ENCODE data around the gene KMT5B.

The KMT5B gene

GRCh38 chr11:68212421-68213134 is 518 bp downstream of the KMT5B start:
- H3K4me3 ChIP-seq (ENCODE audit: low read depth, low read length), result peak overlapping the region; percentile 82
- DNase-seq (ENCODE audit: low read depth, low spot score), result peak; percentile 66
- peak; percentile 20 for TF ChIP-seq CTCF (IDR thresholded peaks at IDR 0.05; ENCODE audit: low read depth, low read length)
- in situ Hi-C loops (cut with HindIII; ENCODE audit: low sequenced_read_pairs), result no loop called here

GRCh38 chr11:68211546-68211945 is 1.6 kb downstream of the KMT5B start:
- in situ Hi-C loops (cut with HindIII; ENCODE audit: low sequenced_read_pairs), result no loop called here
- H3K4me3 ChIP-seq (ENCODE audit: low read depth, low read length), result peak overlapping the region; percentile 82
- no peak for DNase-seq (ENCODE audit: low read depth, low spot score)
- TF ChIP-seq CTCF (IDR thresholded peaks at IDR 0.05; ENCODE audit: low read depth, low read length), result no peak

- peak; percentile 73 for DNase-seq (ENCODE audit: low read depth, low spot score)
- in situ Hi-C loops (cut with HindIII; ENCODE audit: low sequenced_read_pairs), result no loop called here
- no peak overlapping the region for H3K4me3 ChIP-seq (ENCODE audit: low read depth, low read length)
- peak; percentile 84 for TF ChIP-seq CTCF (IDR thresholded peaks at IDR 0.05; ENCODE audit: low read depth, low read length)
Measured at GRCh38 chr11:68206211-68206610, 6.9 kb downstream of the KMT5B start.

GRCh38 chr11:68204402-68204801 is 8.7 kb downstream of the KMT5B start:
- in situ Hi-C loops (cut with HindIII; ENCODE audit: low sequenced_read_pairs), result no loop called here
- no peak overlapping the region for H3K4me3 ChIP-seq (ENCODE audit: low read depth, low read length)
- no peak for DNase-seq (ENCODE audit: low read depth, low spot score)
- no peak for TF ChIP-seq CTCF (IDR thresholded peaks at IDR 0.05; ENCODE audit: low read depth, low read length)

GRCh38 chr11:68202165-68202564 is 10.9 kb downstream of the KMT5B start:
- in situ Hi-C loops (cut with HindIII; ENCODE audit: low sequenced_read_pairs), result no loop called here
- H3K4me3 ChIP-seq (ENCODE audit: low read depth, low read length), result no peak overlapping the region
- DNase-seq (ENCODE audit: low read depth, low spot score), result no peak
- no peak for TF ChIP-seq CTCF (IDR thresholded peaks at IDR 0.05; ENCODE audit: low read depth, low read length)

GRCh38 chr11:68201492-68201891 is 11.6 kb downstream of the KMT5B start:
- in situ Hi-C loops (cut with HindIII; ENCODE audit: low sequenced_read_pairs), result no loop called here
- no peak for TF ChIP-seq CTCF (IDR thresholded peaks at IDR 0.05; ENCODE audit: low read depth, low read length)
- no peak for DNase-seq (ENCODE audit: low read depth, low spot score)

More at GRCh38 chr11:68201492-68201891, 11.6 kb downstream of the KMT5B start:
- no peak overlapping the region for H3K4me3 ChIP-seq (ENCODE audit: low read depth, low read length)

All from astrocyte of the spinal cord (primary cell).